Calu3 (cell line): ENCODE data around the gene FHIT. TPM values are rescaled to one million over a fixed set of nuclear protein-coding genes. Genes with fewer than 3 reads are reported as not detected.

Experiments used
- BruUV-seq: library from RNA; stranded (reverse); fragments of 400-500 nt; replicated peaks from 2 replicates; lab custom pipeline; 2021; lab: Mats Ljungman, UMichigan
- CTCF ChIA-PET: fragments of 300-600 bp; sonication (Branson Sonifier 250); formaldehyde crosslinking; loops from one replicate; lab custom pipeline; 2022; ENCODE audit warnings: antibody characterized with exemption; lab: Charles Lee
- DNase-seq: peaks from one replicate; pipeline ENCODE4 v3.0.0; 2022
- H3K27ac Mint-ChIP-seq: one replicate; pipeline ENCODE4 v1.8.0; 2022; ENCODE audit warnings: mixed read lengths; ENCODE audit not compliant: unreplicated experiment
- H3K27me3 Mint-ChIP-seq: one replicate; pipeline ENCODE4 v1.8.0; 2022; ENCODE audit warnings: mixed read lengths; ENCODE audit not compliant: unreplicated experiment
- H3K36me3 Mint-ChIP-seq: one replicate; pipeline ENCODE4 v1.8.0; 2022; ENCODE audit warnings: mild to moderate bottlenecking, moderate library complexity, mixed read lengths; ENCODE audit not compliant: insufficient read depth, unreplicated experiment
- H3K4me1 Mint-ChIP-seq: one replicate; pipeline ENCODE4 v1.8.0; 2022; ENCODE audit warnings: mild to moderate bottlenecking, low read depth, mixed read lengths; ENCODE audit not compliant: unreplicated experiment
- H3K4me3 Mint-ChIP-seq: one replicate; pipeline ENCODE4 v1.8.0; 2022; ENCODE audit warnings: mild to moderate bottlenecking, low read depth, moderate library complexity, mixed read lengths; ENCODE audit not compliant: unreplicated experiment
- H3K9me3 Mint-ChIP-seq: one replicate; pipeline ENCODE4 v1.8.0; 2022; ENCODE audit warnings: low read depth, mixed read lengths; ENCODE audit not compliant: unreplicated experiment
- intact Hi-C: fragments of 100-400 bp; cut with micrococcal nuclease; formaldehyde crosslinking; loops from one replicate; pipeline ENCODE4 v1.10.0; 2022; ENCODE audit not compliant: unreplicated experiment
- total RNA-seq: library from RNA; stranded (reverse); gene quantifications from 2 replicates; pipeline ENCODE4 v1.2.3, GENCODE V29; 2022
- TF ChIP-seq, protein P1 (sequence below): fragments of 200-600 bp; IDR thresholded peaks from one replicate; pipeline ENCODE4 v1.8.0; 2022; ENCODE audit warnings: antibody characterized with exemption; ENCODE audit not compliant: unreplicated experiment

Gene FHIT
- total RNA-seq, 1 experiment from 2014 or later: 6.2 TPM

DNA sequence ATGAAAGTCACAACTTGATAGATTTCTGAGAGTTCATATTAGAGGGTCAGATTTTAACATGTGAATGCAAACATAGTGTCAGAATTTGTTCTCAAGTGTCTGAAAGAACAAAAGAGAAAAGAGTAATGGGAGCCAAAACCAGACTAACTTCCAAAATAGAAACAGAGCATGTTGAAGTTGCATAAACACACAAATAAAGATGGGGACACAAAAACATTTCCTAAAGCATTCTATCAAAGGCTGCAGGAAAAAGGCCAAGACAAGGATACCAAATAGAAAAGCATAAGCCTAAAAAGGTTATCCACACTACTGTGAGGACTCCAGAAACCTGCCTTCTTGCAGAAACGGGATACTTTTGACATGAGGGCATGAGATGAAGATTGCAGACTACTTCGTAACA, 2.8 kb downstream of the FHIT start:
- DNase-seq: no peak
- BruUV-seq: no TSS peak
- Mint-ChIP-seq H3K4me3 (no peak overlapping the region), H3K27me3 (no peaks in the 10 kb centered on the region), H3K36me3 (peaks cover 25% of the 10 kb centered on the region), H3K4me1 (peaks cover 13% of the 10 kb centered on the region), H3K27ac (no peak overlapping the region), H3K9me3 (no peaks in the 10 kb centered on the region)
- CTCF ChIA-PET: no interaction called here
- TF ChIP-seq, protein P1, sequence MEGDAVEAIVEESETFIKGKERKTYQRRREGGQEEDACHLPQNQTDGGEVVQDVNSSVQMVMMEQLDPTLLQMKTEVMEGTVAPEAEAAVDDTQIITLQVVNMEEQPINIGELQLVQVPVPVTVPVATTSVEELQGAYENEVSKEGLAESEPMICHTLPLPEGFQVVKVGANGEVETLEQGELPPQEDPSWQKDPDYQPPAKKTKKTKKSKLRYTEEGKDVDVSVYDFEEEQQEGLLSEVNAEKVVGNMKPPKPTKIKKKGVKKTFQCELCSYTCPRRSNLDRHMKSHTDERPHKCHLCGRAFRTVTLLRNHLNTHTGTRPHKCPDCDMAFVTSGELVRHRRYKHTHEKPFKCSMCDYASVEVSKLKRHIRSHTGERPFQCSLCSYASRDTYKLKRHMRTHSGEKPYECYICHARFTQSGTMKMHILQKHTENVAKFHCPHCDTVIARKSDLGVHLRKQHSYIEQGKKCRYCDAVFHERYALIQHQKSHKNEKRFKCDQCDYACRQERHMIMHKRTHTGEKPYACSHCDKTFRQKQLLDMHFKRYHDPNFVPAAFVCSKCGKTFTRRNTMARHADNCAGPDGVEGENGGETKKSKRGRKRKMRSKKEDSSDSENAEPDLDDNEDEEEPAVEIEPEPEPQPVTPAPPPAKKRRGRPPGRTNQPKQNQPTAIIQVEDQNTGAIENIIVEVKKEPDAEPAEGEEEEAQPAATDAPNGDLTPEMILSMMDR: no peak
- intact Hi-C loops: no loop called here

DNA sequence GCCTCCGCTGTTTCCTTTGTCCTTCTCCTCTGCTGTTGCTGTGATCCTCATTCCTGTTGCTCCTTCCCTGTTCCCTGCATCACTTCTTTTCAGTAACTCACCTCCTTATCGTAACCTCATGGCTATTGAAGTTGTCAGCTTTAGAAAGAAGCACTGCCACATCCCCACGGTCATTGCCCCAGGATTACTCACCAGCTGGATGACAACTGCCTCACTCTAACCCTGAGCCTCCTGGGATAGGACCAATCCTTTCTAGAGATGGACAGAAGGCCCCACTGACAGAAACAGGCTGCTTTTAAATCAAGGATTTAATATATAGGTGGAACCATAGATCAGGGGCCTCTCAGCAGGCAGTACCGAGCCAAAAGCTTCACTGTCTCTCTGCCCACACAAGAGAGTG, 4.1 kb downstream of the FHIT start:
- no peak overlapping the region for H3K27ac Mint-ChIP-seq
- intact Hi-C loops: no loop called here
- BruUV-seq: no TSS peak
- no peaks in the 10 kb centered on the region for H3K9me3 Mint-ChIP-seq
- peaks cover 25% of the 10 kb centered on the region for H3K36me3 Mint-ChIP-seq
- no peak for DNase-seq
- H3K4me3 Mint-ChIP-seq: no peak overlapping the region
- CTCF ChIA-PET: no interaction called here
- H3K27me3 Mint-ChIP-seq: no peaks in the 10 kb centered on the region
- TF ChIP-seq, protein P1: no peak
- H3K4me1 Mint-ChIP-seq: peaks cover 12% of the 10 kb centered on the region

DNA sequence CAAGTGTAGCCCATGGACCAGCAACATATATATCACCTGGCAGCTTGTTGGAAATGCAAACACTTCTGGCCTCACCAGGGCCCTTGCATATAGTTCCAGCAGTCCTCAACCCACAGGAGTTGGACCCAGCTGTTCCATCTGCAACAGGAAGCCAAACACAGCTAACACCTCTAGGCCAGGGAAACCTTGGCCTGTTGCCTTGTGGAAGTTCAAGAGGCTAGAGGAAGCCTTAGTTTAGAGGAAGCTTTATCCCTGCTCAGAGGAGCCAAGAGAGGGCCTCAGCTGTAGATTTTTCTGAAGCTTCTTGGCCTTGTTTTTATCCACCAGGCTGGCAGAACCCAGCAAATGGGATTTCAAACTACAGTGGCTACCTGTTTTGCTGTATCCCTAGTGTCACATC, 11.4 kb downstream of the FHIT start:
- CTCF ChIA-PET: no interaction called here
- no peaks in the 10 kb centered on the region for H3K27me3 Mint-ChIP-seq
- TF ChIP-seq, protein P1: no peak
- H3K4me3 Mint-ChIP-seq: no peak overlapping the region
- H3K9me3 Mint-ChIP-seq: peaks cover 2% of the 10 kb centered on the region
- H3K36me3 Mint-ChIP-seq: no peaks in the 10 kb centered on the region
- H3K27ac Mint-ChIP-seq: no peak overlapping the region
- BruUV-seq: no TSS peak
- no peaks in the 10 kb centered on the region for H3K4me1 Mint-ChIP-seq
- no peak for DNase-seq
- intact Hi-C loops: loop anchor here (5.0 kb wide), 1 partner anchor 273 kb away; no protein-coding TSS in a partner anchor

DNA sequence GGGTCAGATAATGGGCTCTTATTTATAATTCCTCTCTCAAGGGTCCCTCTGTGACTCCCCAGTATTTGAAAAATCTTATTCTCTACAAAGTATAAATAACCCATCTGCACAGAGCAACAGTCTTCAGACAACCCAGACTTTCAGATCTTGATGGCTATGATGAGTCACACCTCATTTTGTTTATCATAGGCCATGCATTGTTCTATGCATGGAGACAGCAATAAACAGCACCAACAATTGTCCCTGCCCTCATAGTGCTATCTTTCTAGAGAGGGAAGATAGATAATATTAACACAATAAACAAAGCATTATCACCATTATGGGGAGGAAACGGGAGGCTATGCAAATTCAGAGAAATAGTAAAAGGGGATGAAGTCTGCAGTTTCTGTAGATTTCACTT, 13.4 kb downstream of the FHIT start:
- Mint-ChIP-seq H3K9me3 (peaks cover 2% of the 10 kb centered on the region), H3K4me3 (no peak overlapping the region), H3K27ac (no peak overlapping the region), H3K4me1 (peaks cover 7% of the 10 kb centered on the region), H3K36me3 (no peaks in the 10 kb centered on the region), H3K27me3 (no peaks in the 10 kb centered on the region)
- BruUV-seq: no TSS peak
- TF ChIP-seq, protein P1: no peak
- CTCF ChIA-PET: no interaction called here
- intact Hi-C loops: loop anchor here (5.0 kb wide), 1 partner anchor 271 kb away; no protein-coding TSS in a partner anchor
- DNase-seq: no peak
